Neural cell (in vitro differentiated cells): ENCODE data around the gene C11orf87. TPM values are rescaled to one million over a fixed set of nuclear protein-coding genes. Genes with fewer than 3 reads are reported as not detected.

Experiments used
- H2AFZ ChIP-seq: fragments of 200-600, 300-800 bp; sonication (generic), shearing (Covaris generic); 2 replicates; pipeline ENCODE4 v1.6.0; 2014; ENCODE audit warnings: low read depth, mild to moderate bottlenecking, antibody characterized with exemption, low read length, moderate library complexity
- H3F3A ChIP-seq: fragments of 200-600 bp; shearing (Covaris generic); 2 replicates; pipeline ENCODE4 v1.6.1; 2016; ENCODE audit warnings: mild to moderate bottlenecking, moderate library complexity, mixed read lengths, antibody characterized with exemption, low read length; ENCODE audit not compliant: insufficient read depth, poor library complexity, severe bottlenecking
- H3K27ac ChIP-seq: fragments of 200-600, 300-800 bp; sonication (generic), shearing (Covaris generic); 2 replicates; pipeline ENCODE4 v1.5.1; 2014; ENCODE audit warnings: mild to moderate bottlenecking, low read length, moderate library complexity
- H3K27me3 ChIP-seq: fragments of 300-800, 200-600 bp; sonication (generic), shearing (Covaris generic); 2 replicates; pipeline ENCODE4 v1.6.0; 2014; ENCODE audit warnings: mild to moderate bottlenecking, low read depth, low read length, moderate library complexity; ENCODE audit not compliant: insufficient read depth
- H3K36me3 ChIP-seq: fragments of 300-800, 200-600 bp; sonication (generic), shearing (Covaris generic); 2 replicates; pipeline ENCODE4 v1.5.1; 2014; ENCODE audit warnings: mild to moderate bottlenecking, antibody characterized with exemption, low read length, moderate library complexity; ENCODE audit not compliant: insufficient read depth
- H3K4me2 ChIP-seq: fragments of 300-800, 200-600 bp; sonication (generic), shearing (Covaris generic); 2 replicates; pipeline ENCODE4 v1.6.0; 2014; ENCODE audit warnings: mild to moderate bottlenecking, low read length
- H3K4me3 ChIP-seq: fragments of 300-800, 200-600 bp; sonication (generic), shearing (Covaris generic); 2 replicates; pipeline ENCODE4 v1.5.1; 2014; ENCODE audit warnings: mild to moderate bottlenecking, low read length, moderate library complexity
- H3K79me2 ChIP-seq: fragments of 200-600 bp; shearing (Covaris generic); replicated peaks from 2 replicates; pipeline ENCODE4 v1.6.0; 2014; ENCODE audit warnings: mild to moderate bottlenecking, low read length, moderate library complexity; ENCODE audit not compliant: insufficient read depth
- H3K9ac ChIP-seq: fragments of 300-800, 200-600 bp; sonication (generic), shearing (Covaris generic); 2 replicates; pipeline ENCODE4 v1.6.1; 2016; ENCODE audit warnings: mild to moderate bottlenecking, low read length, mixed read lengths
- H3K9me2 ChIP-seq: fragments of 200-600 bp; shearing (Covaris generic); 2 replicates; pipeline ENCODE4 v1.6.1; 2016; ENCODE audit warnings: mild to moderate bottlenecking, low read length, mixed read lengths; ENCODE audit not compliant: insufficient read depth
- H3K9me3 ChIP-seq: fragments of 200-600, 300-800 bp; sonication (generic), shearing (Covaris generic); 2 replicates; pipeline ENCODE4 v1.6.1; 2016; ENCODE audit warnings: mild to moderate bottlenecking, mixed run types, low read length, moderate library complexity, mixed read lengths
- H4K20me1 ChIP-seq: fragments of 200-600 bp; shearing (Covaris generic); 2 replicates; pipeline ENCODE4 v1.6.1; 2016; ENCODE audit warnings: mild to moderate bottlenecking, mixed run types; ENCODE audit not compliant: insufficient read depth
- EP300 ChIP-seq: fragments of 450-650 bp; conservative IDR thresholded peaks from 2 replicates; pipeline ENCODE4 v1.6.1; 2014; ENCODE audit warnings: antibody characterized with exemption, mild to moderate bottlenecking, moderate library complexity; ENCODE audit not compliant: poor library complexity, severe bottlenecking
- EZH2 ChIP-seq: fragments of 200-600, 300-800 bp; shearing (Covaris generic), sonication (generic); IDR thresholded peaks from 2 replicates; pipeline ENCODE4 v1.6.1; 2014; ENCODE audit warnings: antibody characterized with exemption, low read length, borderline replicate concordance, mild to moderate bottlenecking; ENCODE audit not compliant: insufficient read depth, poor library complexity, severe bottlenecking
- MXI1 ChIP-seq: fragments of 450-650 bp; conservative IDR thresholded peaks from 2 replicates; pipeline ENCODE4 v1.6.1; 2014; ENCODE audit warnings: antibody characterized with exemption, mild to moderate bottlenecking; ENCODE audit not compliant: poor library complexity, severe bottlenecking
- POLR2AphosphoS5 ChIP-seq: IDR thresholded peaks from 2 replicates; pipeline ENCODE4 v1.6.1; 2012
- RAD21 ChIP-seq: fragments of 450-650 bp; conservative IDR thresholded peaks from 2 replicates; pipeline ENCODE4 v1.6.1; 2014; ENCODE audit warnings: antibody characterized with exemption, mild to moderate bottlenecking, moderate library complexity
- REST ChIP-seq: IDR thresholded peaks from 2 replicates; pipeline ENCODE4 v1.6.1; 2012; ENCODE audit warnings: borderline replicate concordance
- SMC3 ChIP-seq: fragments of 450-650 bp; conservative IDR thresholded peaks from 2 replicates; pipeline ENCODE4 v1.6.1; 2014; ENCODE audit warnings: antibody characterized with exemption, mild to moderate bottlenecking, moderate library complexity; ENCODE audit not compliant: poor library complexity
- TAF1 ChIP-seq: IDR thresholded peaks from 2 replicates; pipeline ENCODE4 v1.6.1; 2012; ENCODE audit warnings: low read depth
- polyA plus RNA-seq: library from polyadenylated mRNA; depleted of rRNA; stranded (reverse); fragments of >200 nt; gene quantifications from 2 replicates; pipeline ENCODE4 v1.2.3, GENCODE V29; 2014
- TF ChIP-seq, protein P1 (sequence below): fragments of 450-650 bp; IDR thresholded peaks from 2 replicates; pipeline ENCODE4 v1.5.1; 2014; ENCODE audit warnings: antibody characterized with exemption, mild to moderate bottlenecking, moderate library complexity; ENCODE audit not compliant: poor library complexity, severe bottlenecking

The C11orf87 gene
- polyA plus RNA-seq, 1 donor from 2014 or later = 8.6 TPM

DNA sequence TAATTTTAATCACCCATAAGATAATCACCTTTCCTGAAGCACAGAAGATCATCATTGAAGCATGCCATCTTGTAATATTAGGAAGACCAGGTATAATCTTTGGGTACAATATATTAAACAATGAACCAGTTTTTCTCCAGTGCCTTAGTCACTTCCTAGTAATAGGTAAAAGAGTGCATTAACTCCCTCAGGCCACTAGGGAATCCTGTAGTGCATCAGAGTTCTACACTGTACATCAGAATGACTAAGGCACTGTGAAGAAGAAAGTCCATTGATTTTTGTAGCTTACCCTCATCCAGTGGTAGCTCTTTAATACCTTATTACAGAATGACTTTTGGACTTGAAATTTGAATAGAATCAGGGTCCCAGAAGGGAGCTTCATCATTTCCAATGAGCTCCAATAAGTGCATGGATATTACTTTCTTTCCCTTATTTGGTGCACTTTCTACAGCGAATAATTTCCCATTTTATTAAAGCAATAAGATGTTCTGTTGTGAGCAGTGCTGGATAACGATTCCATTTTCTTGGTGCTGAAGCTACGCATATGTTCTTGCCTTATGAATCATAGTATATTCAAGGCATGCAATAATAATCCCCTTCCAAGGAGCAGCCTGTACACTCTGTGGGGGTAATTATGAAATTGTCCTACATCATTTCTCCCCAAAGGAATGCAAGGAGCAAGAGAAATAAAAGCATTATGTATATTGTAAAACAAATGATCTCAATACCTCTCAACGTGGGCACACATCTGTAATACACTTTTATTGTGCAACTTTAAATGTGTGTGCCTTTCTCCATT is 4.7 kb downstream of the C11orf87 start:
- Histone ChIP-seq H3K9ac (no peak overlapping the region), H3K9me3 (no peaks in the 10 kb centered on the region), H3K9me2 (no peaks in the 10 kb centered on the region), H3K27ac (no peak overlapping the region), H2AFZ (no peak overlapping the region), H3K4me2 (no peak overlapping the region), H3K36me3 (no peaks in the 10 kb centered on the region), H3F3A (no peaks in the 10 kb centered on the region), H3K79me2 (no peaks in the 10 kb centered on the region), H3K27me3 (peaks cover 23% of the 10 kb centered on the region), H3K4me3 (peak overlapping the region; percentile 8), H4K20me1 (no peaks in the 10 kb centered on the region)
- TF ChIP-seq TAF1 = no peak
- TF ChIP-seq RAD21 = no peak
- TF ChIP-seq EP300 = no peak
- TF ChIP-seq, protein P1, sequence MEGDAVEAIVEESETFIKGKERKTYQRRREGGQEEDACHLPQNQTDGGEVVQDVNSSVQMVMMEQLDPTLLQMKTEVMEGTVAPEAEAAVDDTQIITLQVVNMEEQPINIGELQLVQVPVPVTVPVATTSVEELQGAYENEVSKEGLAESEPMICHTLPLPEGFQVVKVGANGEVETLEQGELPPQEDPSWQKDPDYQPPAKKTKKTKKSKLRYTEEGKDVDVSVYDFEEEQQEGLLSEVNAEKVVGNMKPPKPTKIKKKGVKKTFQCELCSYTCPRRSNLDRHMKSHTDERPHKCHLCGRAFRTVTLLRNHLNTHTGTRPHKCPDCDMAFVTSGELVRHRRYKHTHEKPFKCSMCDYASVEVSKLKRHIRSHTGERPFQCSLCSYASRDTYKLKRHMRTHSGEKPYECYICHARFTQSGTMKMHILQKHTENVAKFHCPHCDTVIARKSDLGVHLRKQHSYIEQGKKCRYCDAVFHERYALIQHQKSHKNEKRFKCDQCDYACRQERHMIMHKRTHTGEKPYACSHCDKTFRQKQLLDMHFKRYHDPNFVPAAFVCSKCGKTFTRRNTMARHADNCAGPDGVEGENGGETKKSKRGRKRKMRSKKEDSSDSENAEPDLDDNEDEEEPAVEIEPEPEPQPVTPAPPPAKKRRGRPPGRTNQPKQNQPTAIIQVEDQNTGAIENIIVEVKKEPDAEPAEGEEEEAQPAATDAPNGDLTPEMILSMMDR = peak; percentile 30

- Histone ChIP-seq H4K20me1 (no peaks in the 10 kb centered on the region), H3K9ac (no peak overlapping the region), H3K4me3 (no peak overlapping the region), H3K36me3 (no peaks in the 10 kb centered on the region), H3F3A (no peaks in the 10 kb centered on the region), H3K9me3 (no peaks in the 10 kb centered on the region), H3K4me2 (no peak overlapping the region), H3K27ac (no peak overlapping the region), H3K9me2 (no peaks in the 10 kb centered on the region), H3K27me3 (no peaks in the 10 kb centered on the region), H2AFZ (no peak overlapping the region), H3K79me2 (no peaks in the 10 kb centered on the region)
- TF ChIP-seq MXI1 = no peak
- TF ChIP-seq EZH2 = no peak
- no peak for TF ChIP-seq SMC3
- no peak for TF ChIP-seq EP300
- no peak for TF ChIP-seq POLR2AphosphoS5
- TF ChIP-seq TAF1 = no peak
- TF ChIP-seq, protein P1 = no peak
- TF ChIP-seq RAD21 = no peak
- TF ChIP-seq REST = no peak
Measured at GRCh38 chr11:109432105-109432504, 10.1 kb downstream of the C11orf87 start.
